ENCODE measurements around the gene COG5. TPM values are rescaled to one million over a fixed set of nuclear protein-coding genes. Genes with fewer than 3 reads are reported as not detected.

Gene COG5
- total and polyA plus RNA-seq, 10 donors: 3.6 to 86.6 (median 48.7) TPM

DNA sequence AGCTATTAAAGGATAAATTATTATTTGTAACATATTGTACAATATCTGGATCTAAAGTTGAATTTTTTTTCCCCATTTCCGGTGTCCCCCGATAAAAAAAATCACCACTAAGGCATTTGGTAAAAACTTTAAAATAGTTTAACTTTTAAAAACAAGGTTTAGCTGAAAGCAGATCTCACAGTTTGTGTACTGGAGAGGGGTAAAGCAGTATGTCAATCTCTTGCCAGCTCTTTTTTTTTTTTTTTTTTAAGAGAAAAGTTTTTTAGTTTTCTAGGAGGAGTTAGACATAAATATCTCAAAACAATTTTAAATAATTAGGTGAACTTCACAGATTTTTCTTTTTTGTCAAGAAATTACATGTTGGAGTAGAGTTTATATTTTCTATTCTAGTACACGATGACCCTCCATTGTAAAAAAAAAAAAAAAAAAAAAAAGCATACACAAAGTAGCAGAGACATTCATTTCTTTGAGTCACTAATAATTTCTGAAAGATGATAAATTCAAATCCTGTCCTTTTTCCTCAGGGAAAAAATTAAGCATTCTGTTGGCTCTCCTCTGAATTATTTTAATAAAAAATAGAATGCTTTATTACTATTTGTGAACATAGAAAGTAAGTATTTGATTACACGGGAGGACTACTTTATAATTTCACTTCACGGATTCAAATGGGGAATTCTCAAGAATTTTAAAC, 396.8 kb downstream of the COG5 start:
- 42 to 51% (median 47%) methylated on average over 5 of the region's 5 CpGs for WGBS, 5 donors

DNA sequence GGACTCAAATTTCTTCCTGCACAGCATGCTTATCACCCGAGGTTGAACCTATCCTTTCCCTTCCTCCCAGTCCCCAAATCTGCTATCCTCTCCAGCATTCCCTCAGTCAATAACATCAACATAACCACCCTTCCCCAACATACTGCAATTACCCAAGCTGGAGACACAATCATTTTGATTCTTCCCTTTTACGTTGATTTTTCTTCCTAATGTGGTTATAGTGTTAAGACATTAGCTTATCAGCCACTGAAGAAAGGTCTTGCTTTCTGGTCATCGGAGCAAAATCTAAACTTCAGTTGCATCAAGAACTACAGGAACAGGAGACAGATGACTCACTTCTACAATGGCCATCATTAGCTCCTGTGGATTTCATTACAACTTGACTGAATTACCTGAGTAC, 398.4 kb downstream of the COG5 start:
- WGBS, 5 donors: 69 to 88% (median 74%) methylated on average over 3 of the region's 3 CpGs
- H3K36me3 ChIP-seq: no peaks in the 10 kb centered on the region
- peaks cover under 1 to 21% (median 7%) of the 10 kb centered on the region in 6 donors for H3K4me1 ChIP-seq
- DNase-seq: no peak
- no peak overlapping the region for H3K27ac ChIP-seq
- intact Hi-C loops (cut with DNase I; ENCODE audit: low total_unique reads): no loop called here
- TF ChIP-seq POLR2A (IDR thresholded peaks at IDR 0.05) (no peak), POLR2AphosphoS5 (IDR thresholded peaks at IDR 0.05) (no peak), CTCF (IDR thresholded peaks at IDR 0.05 in 8 of 11, conservative IDR thresholded peaks at IDR 0.05 in 3 of 11) (no peak)
- H3K9me3 ChIP-seq: no peaks in the 10 kb centered on the region
- no peaks in the 10 kb centered on the region for H3K27me3 ChIP-seq (replicated peaks in 1 of 7)
- H3K4me3 ChIP-seq: no peak overlapping the region

More for the DNA sequence above, 396.8 kb downstream of the COG5 start:
- intact Hi-C loops (cut with DNase I; ENCODE audit: low total_unique reads): no loop called here
- Histone ChIP-seq H3K27me3 (replicated peaks in 1 of 7) (no peaks in the 10 kb centered on the region), H3K27ac (peak overlapping the region; percentile 87 to 99 (median 97)), H3K4me3 (peak overlapping the region in 7 of 8 donors; percentile 20 to 98 (median 48)), H3K4me1 (peaks cover 14 to 37% (median 22%) of the 10 kb centered on the region in 6 donors), H3K36me3 (peaks cover 0 to 8% (median 1%) of the 10 kb centered on the region in 6 donors), H3K9me3 (no peaks in the 10 kb centered on the region)
- no peak for DNase-seq
- no peak for TF ChIP-seq CTCF (IDR thresholded peaks at IDR 0.05 in 8 of 11, conservative IDR thresholded peaks at IDR 0.05 in 3 of 11)
- no peak for TF ChIP-seq POLR2A (IDR thresholded peaks at IDR 0.05)
- TF ChIP-seq POLR2AphosphoS5 (IDR thresholded peaks at IDR 0.05): no peak

DNA sequence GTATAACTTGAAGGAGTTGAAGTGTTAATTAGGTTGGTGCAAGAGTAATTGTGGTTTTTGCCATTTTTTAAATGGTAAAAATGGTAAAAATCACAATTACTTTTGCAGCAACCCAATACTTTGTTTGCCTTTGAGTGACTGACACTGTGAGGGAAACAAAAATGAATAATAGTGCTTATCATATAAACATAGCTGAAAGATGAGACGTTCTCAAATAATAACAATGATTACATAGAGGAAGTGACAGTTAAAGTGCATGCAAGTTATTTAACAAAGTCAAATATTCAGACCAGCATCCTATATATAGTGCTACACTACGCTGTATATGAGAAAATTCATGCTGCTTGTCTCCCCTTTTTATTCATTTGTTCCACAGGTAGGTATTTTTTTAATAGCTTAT, 399.6 kb downstream of the COG5 start:
- 49 to 58% (median 53%) methylated on average over 2 of the region's 2 CpGs for WGBS, 5 donors
- TF ChIP-seq POLR2A (IDR thresholded peaks at IDR 0.05) (no peak), POLR2AphosphoS5 (IDR thresholded peaks at IDR 0.05) (no peak), CTCF (IDR thresholded peaks at IDR 0.05 in 8 of 11, conservative IDR thresholded peaks at IDR 0.05 in 3 of 11) (no peak)
- Histone ChIP-seq H3K9me3 (no peaks in the 10 kb centered on the region), H3K4me3 (no peak overlapping the region), H3K27ac (no peak overlapping the region), H3K27me3 (replicated peaks in 1 of 7) (no peaks in the 10 kb centered on the region), H3K36me3 (no peaks in the 10 kb centered on the region), H3K4me1 (peaks cover 0 to 16% (median 3%) of the 10 kb centered on the region in 6 donors)
- no peak for DNase-seq
- intact Hi-C loops (cut with DNase I; ENCODE audit: low total_unique reads): no loop called here

- intact Hi-C loops (cut with DNase I; ENCODE audit: low total_unique reads): no loop called here
- H3K4me3 ChIP-seq: no peak overlapping the region
- no peaks in the 10 kb centered on the region for H3K27me3 ChIP-seq (replicated peaks in 1 of 7)
- DNase-seq: no peak
- H3K36me3 ChIP-seq: no peaks in the 10 kb centered on the region
- TF ChIP-seq POLR2A (IDR thresholded peaks at IDR 0.05): no peak
- no peak for TF ChIP-seq CTCF (IDR thresholded peaks at IDR 0.05 in 8 of 11, conservative IDR thresholded peaks at IDR 0.05 in 3 of 11)
- TF ChIP-seq POLR2AphosphoS5 (IDR thresholded peaks at IDR 0.05): no peak
- no peak overlapping the region for H3K27ac ChIP-seq
- 84 to 92% (median 87%) methylated on average over 5 of the region's 5 CpGs for WGBS, 5 donors
- peaks cover 0 to 10% (median 2%) of the 10 kb centered on the region in 6 donors for H3K4me1 ChIP-seq
- H3K9me3 ChIP-seq: no peaks in the 10 kb centered on the region
Observed at GRCh38 chr7:107162475-107162874, 401.2 kb downstream of the COG5 start.
